Hindlimb muscle (tissue), 1 donor: ENCODE data around the gene RAMP1. TPM values are rescaled to one million over a fixed set of nuclear protein-coding genes. Genes with fewer than 3 reads are reported as not detected.
"Not testable (repeated sequence)": the region's sequence is repeated elsewhere in the genome, so short reads cannot be mapped to it uniquely, and the experiment has no call there.

ENCODE experiments used
- DNase-seq: peaks from one replicate; pipeline ENCODE4 v3.0.0-alpha.2; 2013
- polyA plus RNA-seq: library from polyadenylated mRNA; unstranded; fragments of 120-200 nt; gene quantifications from one replicate; pipeline ENCODE4 v1.2.1, GENCODE V29; 2013; ENCODE audit not compliant: insufficient read length

Gene RAMP1
- polyA plus RNA-seq, 1 donor, result 55.1 TPM

- no peak for DNase-seq
These were observed 4.4 kb downstream of the RAMP1 start for GRCh38 chr2:237863689-237864443.

GRCh38 chr2:237864444-237864931 lies 5.1 kb downstream of the RAMP1 start:
- no peak for DNase-seq

- no peak for DNase-seq
These were observed 5.7 kb downstream of the RAMP1 start for GRCh38 chr2:237864940-237865622.

- DNase-seq, result no peak
These were observed 6.2 kb downstream of the RAMP1 start for GRCh38 chr2:237865623-237866041.

- no peak for DNase-seq
These were observed 6.7 kb downstream of the RAMP1 start for GRCh38 chr2:237866101-237866621.

GRCh38 chr2:237867465-237867864 lies 8.0 kb downstream of the RAMP1 start:
- DNase-seq, result no peak

DNA sequence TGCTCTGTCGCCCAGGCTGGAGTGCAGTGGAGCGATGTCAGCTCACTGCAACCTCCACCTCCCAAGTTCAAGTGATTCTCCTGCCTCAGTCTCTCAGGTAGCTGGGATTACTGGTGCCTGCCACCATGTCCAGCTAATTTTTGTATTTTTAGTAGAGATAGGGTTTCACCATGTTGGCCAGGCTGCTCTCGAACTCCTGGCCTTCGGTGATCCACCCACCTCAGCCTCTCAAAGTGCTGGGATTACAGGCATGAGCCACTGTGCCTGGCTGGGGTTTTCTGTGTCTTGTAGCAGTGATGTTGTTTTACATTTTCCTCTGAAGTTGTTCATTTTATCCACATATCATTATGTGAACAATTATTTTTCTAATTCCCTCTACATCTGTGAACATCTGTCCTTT lies 8.7 kb downstream of the RAMP1 start:
- DNase-seq, result not testable (repeated sequence)

GRCh38 chr2:237868631-237869342 lies 9.4 kb downstream of the RAMP1 start:
- DNase-seq, result no peak

- DNase-seq, result no peak
These were observed 10.1 kb downstream of the RAMP1 start for GRCh38 chr2:237869343-237870102.

- no peak for DNase-seq
These were observed 10.7 kb downstream of the RAMP1 start for GRCh38 chr2:237870126-237870525.

DNA sequence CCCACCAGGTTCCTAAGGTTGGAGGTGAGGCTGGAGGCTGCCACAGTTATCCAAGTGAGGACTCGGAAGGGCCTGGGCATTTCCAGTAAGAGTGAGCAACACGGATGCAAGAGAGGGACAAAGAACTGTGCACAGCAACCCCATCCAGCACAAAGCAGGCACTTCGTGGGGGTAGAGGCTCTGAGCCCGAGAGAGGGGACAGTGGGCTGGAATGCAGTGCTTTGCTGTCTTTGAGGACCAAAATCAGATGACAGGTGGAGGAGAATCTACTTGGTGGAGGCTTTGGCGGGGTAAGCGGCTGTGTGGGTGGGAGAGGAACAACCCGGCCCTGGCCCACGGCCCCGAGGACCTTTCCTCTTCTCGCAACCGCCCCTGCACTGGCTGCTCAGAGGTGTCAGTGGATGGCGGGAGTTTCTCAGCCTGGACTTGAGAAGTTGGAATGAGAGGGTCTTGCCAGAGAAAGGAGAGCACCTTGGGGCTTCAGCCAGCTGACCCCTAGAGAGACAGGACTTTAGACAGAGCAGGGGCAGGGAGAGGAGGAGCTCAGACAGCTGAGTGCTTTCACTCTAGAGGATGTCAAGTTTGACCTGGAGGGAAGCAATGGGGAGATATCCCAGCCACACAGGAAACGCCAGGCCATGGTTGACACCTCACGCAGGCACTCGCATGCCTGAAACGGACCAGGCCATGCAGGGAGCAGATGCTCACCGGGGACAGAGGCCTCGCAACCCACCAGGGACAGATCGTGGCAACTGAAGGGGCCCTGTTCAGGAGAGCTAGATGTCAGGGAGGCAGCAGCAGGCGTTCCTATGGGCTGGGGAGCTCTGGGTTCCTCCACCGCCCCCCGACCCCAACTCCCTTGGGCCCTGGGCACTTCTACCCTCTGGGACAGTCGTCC lies 11.6 kb downstream of the RAMP1 start:
- no peak for DNase-seq

GRCh38 chr2:237872178-237872887 lies 12.9 kb downstream of the RAMP1 start:
- DNase-seq, result no peak

DNA sequence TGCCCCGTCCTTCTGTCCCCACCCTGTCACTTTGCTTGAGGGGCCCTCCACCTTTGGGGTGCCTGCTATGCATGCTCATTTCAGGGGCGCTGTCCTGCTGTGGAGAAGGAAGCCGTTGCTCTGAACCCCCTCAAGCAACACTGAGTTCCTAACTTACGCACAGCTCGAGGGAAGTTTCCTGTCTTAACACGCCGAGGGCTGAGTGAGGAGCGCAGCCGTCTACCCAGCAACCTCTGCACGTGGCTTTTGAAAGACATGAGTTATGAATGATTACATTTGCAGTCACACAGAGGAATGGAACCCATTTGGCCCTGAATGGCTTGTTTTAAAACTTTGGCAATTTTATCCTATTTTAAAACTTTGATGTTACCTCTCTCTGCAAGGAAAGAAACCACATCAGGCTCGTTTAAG lies 14.0 kb downstream of the RAMP1 start:
- peak; percentile 65 for DNase-seq

- DNase-seq, result no peak
These were observed 14.6 kb downstream of the RAMP1 start for GRCh38 chr2:237873897-237874551.

DNA sequence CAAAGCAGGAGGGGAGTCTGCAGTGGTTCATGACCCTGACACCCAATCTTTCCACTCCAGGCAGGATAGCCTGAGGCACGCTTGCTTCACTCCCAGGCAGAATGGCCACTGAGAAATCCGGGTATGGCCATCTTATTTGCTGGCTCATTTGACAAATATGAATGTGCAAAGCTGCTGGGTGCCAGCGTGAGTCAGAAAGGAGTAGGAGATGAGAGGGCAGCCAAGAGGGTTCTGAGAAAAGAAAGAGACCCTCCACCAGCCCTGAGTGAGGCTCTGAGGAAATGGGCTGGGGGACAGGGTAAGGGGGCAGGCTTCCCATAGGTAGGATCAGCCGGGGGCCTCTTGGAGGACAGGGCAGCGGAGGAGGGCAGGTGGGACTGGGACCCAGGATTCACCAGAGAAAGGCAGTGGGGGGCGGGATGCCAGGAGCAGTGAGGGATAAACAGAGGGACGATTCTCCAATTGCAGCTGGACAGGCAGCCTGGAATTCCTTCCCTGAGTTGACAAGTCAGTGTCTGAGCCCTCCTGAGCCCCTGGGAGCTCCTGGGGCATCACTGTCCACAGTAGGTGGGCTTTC lies 15.2 kb downstream of the RAMP1 start:
- DNase-seq, result no peak

GRCh38 chr2:237875256-237876060 lies 16.0 kb downstream of the RAMP1 start:
- DNase-seq, result no peak

DNA sequence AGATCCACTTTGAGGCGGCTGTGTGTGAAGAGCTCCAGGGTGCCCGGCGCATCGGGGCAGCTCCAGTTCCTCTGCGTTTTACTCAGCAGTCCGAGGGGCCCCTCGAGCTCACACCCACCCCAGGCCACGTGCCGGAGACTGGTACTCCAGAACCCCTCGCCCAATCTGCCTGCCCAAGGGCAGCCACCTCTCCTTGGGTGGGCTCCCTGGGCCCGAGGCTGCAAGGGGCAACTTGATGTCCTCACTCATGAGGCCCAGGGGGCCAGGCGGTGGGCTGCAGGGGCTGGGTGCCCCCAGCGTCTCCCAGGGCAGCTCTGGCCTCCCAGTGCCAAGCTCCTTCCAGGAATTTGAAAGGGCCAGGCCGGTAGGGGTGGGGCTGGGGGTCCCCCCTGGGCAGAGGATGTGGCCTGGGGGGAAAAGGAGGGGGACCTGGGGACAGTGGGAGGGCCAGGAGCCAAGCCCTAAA lies 16.7 kb downstream of the RAMP1 start:
- no peak for DNase-seq

DNA sequence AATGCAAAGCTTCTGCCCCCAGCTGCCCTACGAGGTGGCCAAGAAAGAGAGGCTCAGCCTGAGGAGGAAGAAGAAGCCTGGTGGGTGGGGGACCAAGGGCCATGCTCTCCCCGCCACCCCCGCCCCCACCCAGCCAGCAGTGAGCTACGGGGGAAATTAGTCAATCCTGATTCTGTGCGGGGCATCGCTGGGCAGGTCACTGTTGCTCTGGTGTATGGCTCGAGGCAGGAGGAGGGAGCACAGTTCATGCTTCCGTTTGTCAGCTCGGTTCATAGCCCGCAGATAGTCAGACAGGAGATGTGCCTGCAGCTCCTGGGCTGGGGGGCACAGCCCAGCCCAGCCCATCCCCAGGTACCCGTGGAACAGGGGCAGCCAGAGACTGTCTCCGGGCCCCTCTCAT lies 17.1 kb downstream of the RAMP1 start:
- no peak for DNase-seq
